GM08714 (cell line): ENCODE measurements around the gene ATP13A5.
A peak's percentile ranks its signal among the peaks of the same experiment; 100 is the strongest.

ENCODE experiments used
- H3K4me3 ChIP-seq: fragments of 200-500 bp; sonication (Bioruptor generic); 2 replicates; pipeline ENCODE4 v1.5.1; 2014; ENCODE audit warnings: mild to moderate bottlenecking, low read length, inconsistent platforms
- ZNF274 ChIP-seq: IDR thresholded peaks from 2 replicates; pipeline ENCODE4 v1.6.1; 2012; ENCODE audit warnings: mild to moderate bottlenecking, low read depth, low read length

The ATP13A5 gene

GRCh38 chr3:193261970-193262369 is 116.6 kb downstream of the ATP13A5 start:
- no peak overlapping the region for H3K4me3 ChIP-seq
- no peak for TF ChIP-seq ZNF274

- no peak overlapping the region for H3K4me3 ChIP-seq
- TF ChIP-seq ZNF274: no peak
These were observed 124.4 kb downstream of the ATP13A5 start for GRCh38 chr3:193253986-193254660.

- H3K4me3 ChIP-seq: no peak overlapping the region
- no peak for TF ChIP-seq ZNF274
These were observed 128.1 kb downstream of the ATP13A5 start for GRCh38 chr3:193250492-193250891.

GRCh38 chr3:193248848-193249468 is 129.6 kb downstream of the ATP13A5 start:
- no peak for TF ChIP-seq ZNF274
- H3K4me3 ChIP-seq: no peak overlapping the region

GRCh38 chr3:193243571-193243970 is 135.0 kb downstream of the ATP13A5 start:
- TF ChIP-seq ZNF274: no peak
- no peak overlapping the region for H3K4me3 ChIP-seq

- no peak overlapping the region for H3K4me3 ChIP-seq
- TF ChIP-seq ZNF274: no peak
These were observed 136.8 kb downstream of the ATP13A5 start for GRCh38 chr3:193241716-193242115.

GRCh38 chr3:193240850-193241706 is 137.5 kb downstream of the ATP13A5 start, which contains the start of gene PLAAT1:
PLAAT1 (plus strand) TSS chr3:193241222; CDS start chr3:193255651, 14,429 bp downstream.
- H3K4me3 ChIP-seq: peak within 1 kb of the TSS; percentile 55; the same call in 1 of the 2 replicates
- TF ChIP-seq ZNF274: no peak

- peak overlapping the region; percentile 55; the same call in 1 of the 2 replicates for H3K4me3 ChIP-seq
These were observed 138.1 kb downstream of the ATP13A5 start for GRCh38 chr3:193240436-193240849.

GRCh38 chr3:193237030-193237429 is 141.5 kb downstream of the ATP13A5 start:
- no peak overlapping the region for H3K4me3 ChIP-seq
- TF ChIP-seq ZNF274: no peak

More at GRCh38 chr3:193240436-193240849, 138.1 kb downstream of the ATP13A5 start:
- no peak for TF ChIP-seq ZNF274

GRCh38 chr3:193236599-193236998 is 142.0 kb downstream of the ATP13A5 start:
- H3K4me3 ChIP-seq: no peak overlapping the region
- TF ChIP-seq ZNF274: no peak

- no peak for TF ChIP-seq ZNF274
These were observed 147.4 kb downstream of the ATP13A5 start for GRCh38 chr3:193231201-193231600.

GRCh38 chr3:193230610-193231009 is 147.9 kb downstream of the ATP13A5 start:
- no peak overlapping the region for H3K4me3 ChIP-seq
- no peak for TF ChIP-seq ZNF274

More at GRCh38 chr3:193231201-193231600, 147.4 kb downstream of the ATP13A5 start:
- no peak overlapping the region for H3K4me3 ChIP-seq

- TF ChIP-seq ZNF274: no peak
These were observed 148.6 kb downstream of the ATP13A5 start for GRCh38 chr3:193229851-193230420.

GRCh38 chr3:193228206-193228605 is 150.3 kb downstream of the ATP13A5 start:
- no peak for TF ChIP-seq ZNF274
- no peak overlapping the region for H3K4me3 ChIP-seq

More at GRCh38 chr3:193229851-193230420, 148.6 kb downstream of the ATP13A5 start:
- no peak overlapping the region for H3K4me3 ChIP-seq
